ENCODE data around the gene MAGI1. TPM values are rescaled to one million over a fixed set of nuclear protein-coding genes. Genes with fewer than 3 reads are reported as not detected.

Gene MAGI1
- total and polyA plus RNA-seq, 2 donors (not counting 1 experiment from before 2014, with no cell fraction given), result 0.10 to 0.22 TPM

DNA sequence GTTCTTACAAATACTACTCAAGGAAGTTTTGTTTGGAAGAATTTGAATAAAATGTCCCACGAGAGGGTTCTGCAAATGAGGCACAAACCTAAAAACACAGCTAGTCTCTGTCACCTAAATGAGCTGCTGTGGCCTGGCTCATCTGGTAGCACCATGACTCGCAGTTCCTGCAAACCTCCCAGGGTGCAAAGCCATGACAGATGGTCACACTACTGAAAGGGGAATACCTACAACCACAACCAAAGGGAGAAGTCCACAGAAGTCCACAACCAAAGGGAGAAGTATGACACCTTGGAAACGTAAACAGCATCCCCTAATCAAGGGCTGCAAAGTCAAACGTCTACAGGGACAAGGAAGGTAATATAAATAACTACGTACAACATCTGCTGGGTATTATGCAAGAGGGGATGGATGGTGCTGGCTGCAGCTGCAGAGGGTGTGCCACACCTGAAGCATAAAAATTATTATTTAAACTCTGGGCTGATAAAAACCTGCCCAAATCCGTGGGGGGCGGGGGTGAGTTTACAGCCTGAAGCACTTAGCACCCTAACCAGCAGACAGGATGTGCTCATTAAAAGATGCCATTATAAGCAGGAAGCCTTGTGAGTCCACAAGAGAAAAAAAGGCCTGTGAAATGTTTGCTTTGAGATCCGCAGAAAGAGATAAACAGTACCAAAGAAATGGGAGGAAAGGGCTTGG lies 184.0 kb downstream of the MAGI1 start:
- no peaks in the 10 kb centered on the region for H4K20me1 ChIP-seq (ENCODE audit: control insufficient read depth, insufficient read depth, low read length, poor library complexity, severe bottlenecking)
- CTCF ChIA-PET, result no interaction called here
- 52% methylated on average over 2 of the region's 8 CpGs for WGBS (ENCODE audit: insufficient coverage)

More for the DNA sequence above, 184.0 kb downstream of the MAGI1 start:
- DNase-seq (no peak), ATAC-seq (ENCODE audit: low read depth) (no peak)
- Mint-ChIP-seq H3K27ac (no peak overlapping the region), H3K4me3 (no peak overlapping the region), H3K9me3 (ENCODE audit: insufficient read depth) (peaks cover 4% of the 10 kb centered on the region), H3K4me1 (no peaks in the 10 kb centered on the region), H3K27me3 (no peaks in the 10 kb centered on the region)
- no peak overlapping the region for H3K9ac ChIP-seq (ENCODE audit: low read length)
- no peaks in the 10 kb centered on the region for H3K27me3 ChIP-seq (replicated peaks in 1 of 4; ENCODE audit: control extremely low read depth in 1 of 4, control insufficient read depth in 3 of 4, insufficient read depth in 4 of 4, low read length in 3 of 4)
- H3K4me1 ChIP-seq (ENCODE audit: control insufficient read depth in 2 of 2, insufficient read depth in 2 of 2, low read length in 2 of 2), result no peaks in the 10 kb centered on the region
- H3K9me3 ChIP-seq (ENCODE audit: control extremely low read depth in 1 of 3, control insufficient read depth in 2 of 3, insufficient read depth in 1 of 3, low read length in 2 of 3), result peaks cover 0 to 7% (median 0%) of the 10 kb centered on the region in 3 donors
- intact Hi-C loops (cut with micrococcal nuclease), result no loop called here
- H3K36me3 ChIP-seq (replicated peaks in 1 of 2; ENCODE audit: control extremely low read depth in 1 of 2, control insufficient read depth in 1 of 2, extremely low read depth in 1 of 2, insufficient read depth in 2 of 2, low read length in 1 of 2), result no peaks in the 10 kb centered on the region
- TF ChIP-seq CTCF (IDR thresholded peaks at IDR 0.05) (no peak), EZH2 (IDR thresholded peaks at IDR 0.05; ENCODE audit: borderline replicate concordance, insufficient read depth, low read depth, low read length, poor library complexity, severe bottlenecking) (no peak)
- no peak overlapping the region for H2AFZ ChIP-seq (ENCODE audit: insufficient read depth, low read depth, low read length, poor library complexity, severe bottlenecking)
- no peaks in the 10 kb centered on the region for H3K79me2 ChIP-seq (ENCODE audit: control insufficient read depth, insufficient read depth, low read length)
- no peak overlapping the region for H3K4me2 ChIP-seq (replicated peaks; ENCODE audit: low read depth, low read length, poor library complexity, severe bottlenecking)
- H3K27ac ChIP-seq (ENCODE audit: low read length in 2 of 2), result no peak overlapping the region
- POLR2A ChIA-PET, result no interaction called here
- no peak overlapping the region for H3K4me3 ChIP-seq (ENCODE audit: control extremely low read depth in 1 of 5, extremely low read depth in 1 of 5, insufficient read depth in 1 of 5, low read depth in 2 of 5, low read length in 4 of 5)
